ENCODE measurements around the gene TBC1D10A.
A peak's percentile ranks its signal among the peaks of the same experiment; 100 is the strongest.

GRCh38 chr22:30287648-30288418 lies 38.9 kb downstream of the TBC1D10A start:
- TF ChIP-seq CTCF (conservative IDR thresholded peaks at IDR 0.05) (peak; percentile 88), EZH2 (IDR thresholded peaks at IDR 0.05; ENCODE audit: low read depth) (no peak)

Measured in PC-9 (cell line).